Nephron (organoid): ENCODE results near the gene KDM5A.

Source experiments
- H3K27ac Mint-ChIP-seq, 3 experiments: 2 replicates each; pipeline ENCODE4 v1.8.0; 2020; ENCODE audit warnings: mixed read lengths in 3 of 3, mild to moderate bottlenecking in 2 of 3, moderate library complexity in 1 of 3
- H3K27me3 Mint-ChIP-seq: 2 replicates; pipeline ENCODE4 v1.8.0; 2021; ENCODE audit warnings: low read depth, mild to moderate bottlenecking, moderate library complexity, mixed read lengths
- H3K36me3 Mint-ChIP-seq: 2 replicates; pipeline ENCODE4 v1.8.0; 2020; ENCODE audit warnings: low read depth, mixed read lengths
- H3K4me1 Mint-ChIP-seq: 2 replicates; pipeline ENCODE4 v1.8.0; 2020; ENCODE audit warnings: mixed read lengths
- H3K4me3 Mint-ChIP-seq, 3 experiments: 2 replicates each; pipeline ENCODE4 v1.8.0; 2020; ENCODE audit warnings: mild to moderate bottlenecking in 3 of 3, mixed read lengths in 3 of 3, moderate library complexity in 2 of 3
- H3K9me3 Mint-ChIP-seq: 2 replicates; pipeline ENCODE4 v1.8.0; 2020; ENCODE audit warnings: mixed read lengths
- CTCF ChIP-seq, 3 experiments: fragments of 200-600 bp; sonication (generic); IDR thresholded peaks; one replicate each; pipeline ENCODE4 v1.5.0; 2021; ENCODE audit warnings: antibody characterized with exemption in 3 of 3; ENCODE audit not compliant: unreplicated experiment in 3 of 3

KDM5A gene

DNA sequence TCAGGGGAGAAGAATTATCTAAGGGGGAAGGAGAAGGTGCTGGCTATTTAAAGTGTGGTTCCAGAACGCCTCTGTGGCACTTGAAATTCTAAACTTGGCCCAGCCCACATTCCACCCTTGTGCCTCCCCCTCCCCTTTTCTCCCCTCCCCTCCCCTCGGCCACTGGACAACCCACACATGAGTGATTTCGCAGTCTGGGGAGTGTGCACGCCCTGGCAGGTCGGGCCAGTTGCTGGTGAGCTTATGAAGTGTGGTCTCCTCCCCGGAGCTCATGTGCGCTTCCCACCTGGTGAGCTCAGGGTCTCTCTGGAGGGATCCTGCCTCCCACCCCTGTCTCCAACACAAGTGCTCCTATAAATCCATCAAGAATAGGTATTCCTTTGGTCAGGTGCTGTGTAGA is 126.3 kb downstream of the KDM5A start, which contains the start of gene SLC6A13:
SLC6A13 (minus strand) TSS at position 20 of the 400 bp plus-strand sequence. CDS start 2,784 bp downstream, outside the sequence.
- Mint-ChIP-seq H3K9me3 (no peaks in the 10 kb centered on the region), H3K4me3 (peak within 1 kb of the TSS; percentile 60 to 81 (median 77)), H3K27ac (peak within 1 kb of the TSS; percentile 89 to 90 (median 89)), H3K36me3 (no peaks in the 10 kb centered on the region), H3K27me3 (no peaks in the 10 kb centered on the region), H3K4me1 (peaks cover 69% of the 10 kb centered on the region)
- no peak for TF ChIP-seq CTCF (IDR thresholded peaks at IDR 0.05; ENCODE audit: unreplicated experiment in 3 of 3)

DNA sequence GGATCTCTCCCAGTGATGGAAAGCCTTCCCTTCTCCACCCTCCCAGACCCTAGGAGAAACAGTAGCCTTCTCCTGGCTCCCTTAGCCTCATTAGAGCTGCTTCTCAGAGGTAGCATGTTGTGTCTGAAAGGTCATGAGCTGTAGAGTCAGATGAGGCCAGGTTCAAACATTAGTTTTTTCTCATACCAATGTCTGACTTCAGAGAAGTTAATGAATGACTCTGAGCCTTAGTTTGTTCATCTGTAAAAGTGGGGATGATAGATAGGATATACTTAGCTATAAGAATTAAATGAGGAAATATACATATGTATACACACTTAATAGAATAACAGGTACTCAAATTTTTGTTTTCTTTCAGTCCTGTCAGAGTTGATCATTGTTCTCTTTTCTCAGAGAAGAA is 127.0 kb downstream of the KDM5A start:
- Mint-ChIP-seq H3K36me3 (no peaks in the 10 kb centered on the region), H3K4me1 (peaks cover 69% of the 10 kb centered on the region), H3K27me3 (no peaks in the 10 kb centered on the region), H3K27ac (peak overlapping the region; percentile 89 to 90 (median 89)), H3K4me3 (peak overlapping the region; percentile 60 to 81 (median 77)), H3K9me3 (no peaks in the 10 kb centered on the region)
- no peak for TF ChIP-seq CTCF (IDR thresholded peaks at IDR 0.05; ENCODE audit: unreplicated experiment in 3 of 3)

DNA sequence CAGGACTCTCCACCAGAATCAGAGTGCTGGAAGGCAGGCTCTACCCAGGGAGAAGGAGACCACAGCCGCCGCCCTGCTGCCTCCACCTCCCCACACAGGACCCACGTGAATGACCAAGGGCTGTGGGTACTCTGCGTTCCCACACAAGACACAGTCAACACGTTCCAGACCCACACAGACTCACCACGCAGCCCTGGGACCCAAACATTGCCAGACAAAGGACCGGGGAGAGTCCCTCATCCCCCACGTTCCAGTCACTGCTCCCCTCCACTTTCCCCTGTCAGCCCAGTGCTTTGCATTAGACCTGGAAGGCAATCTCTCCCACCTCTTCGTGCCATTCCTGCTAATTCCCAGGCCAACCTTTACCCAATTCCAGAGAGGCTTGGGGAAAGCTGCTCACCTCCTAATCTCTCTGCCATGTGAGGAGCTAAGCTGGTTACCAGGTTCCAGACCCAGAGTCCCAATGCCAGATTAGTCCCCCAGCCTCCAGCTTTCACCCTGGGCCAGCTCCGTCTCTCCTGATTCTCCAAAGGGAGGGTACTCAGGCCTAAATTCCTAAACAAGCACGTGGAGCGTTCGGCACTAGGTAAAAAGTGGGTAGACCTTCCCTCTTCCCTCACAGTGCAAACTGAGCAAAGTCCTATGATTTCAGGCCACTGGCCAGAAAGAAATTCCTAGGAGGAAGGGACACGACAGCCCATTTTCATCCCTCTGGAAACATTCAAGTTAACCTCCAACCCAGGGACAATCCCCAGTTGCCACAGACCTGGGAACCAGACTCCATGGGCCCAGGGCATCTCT is 131.4 kb downstream of the KDM5A start:
- no peaks in the 10 kb centered on the region for H3K9me3 Mint-ChIP-seq
- TF ChIP-seq CTCF (IDR thresholded peaks at IDR 0.05; ENCODE audit: unreplicated experiment in 3 of 3): no peak

GRCh38 chr12:256958-257357 is 132.2 kb downstream of the KDM5A start:
- Mint-ChIP-seq H3K36me3 (peaks cover 3% of the 10 kb centered on the region), H3K27ac (peak overlapping the region; percentile 91 to 93 (median 91)), H3K4me3 (peak overlapping the region in 2 of 3 experiments; percentile 25 to 26), H3K27me3 (no peaks in the 10 kb centered on the region), H3K9me3 (no peaks in the 10 kb centered on the region), H3K4me1 (peaks cover 76% of the 10 kb centered on the region)
- TF ChIP-seq CTCF (IDR thresholded peaks at IDR 0.05; ENCODE audit: unreplicated experiment in 3 of 3): no peak

More for the DNA sequence above, 131.4 kb downstream of the KDM5A start:
- H3K27ac Mint-ChIP-seq: peak overlapping the region; percentile 91 to 93 (median 91)
- H3K4me3 Mint-ChIP-seq: peak overlapping the region; percentile 25 to 30 (median 26)
- H3K27me3 Mint-ChIP-seq: no peaks in the 10 kb centered on the region
- H3K4me1 Mint-ChIP-seq: peaks cover 76% of the 10 kb centered on the region
- H3K36me3 Mint-ChIP-seq: peaks cover 3% of the 10 kb centered on the region

- peaks cover 3% of the 10 kb centered on the region for H3K36me3 Mint-ChIP-seq
- no peak overlapping the region for H3K4me3 Mint-ChIP-seq
- TF ChIP-seq CTCF (IDR thresholded peaks at IDR 0.05; ENCODE audit: unreplicated experiment in 3 of 3): no peak
- H3K27ac Mint-ChIP-seq: peak overlapping the region; percentile 91 to 93 (median 91)
- peaks cover 71% of the 10 kb centered on the region for H3K4me1 Mint-ChIP-seq
- H3K27me3 Mint-ChIP-seq: no peaks in the 10 kb centered on the region
- no peaks in the 10 kb centered on the region for H3K9me3 Mint-ChIP-seq
Measured at GRCh38 chr12:256225-256624, 132.9 kb downstream of the KDM5A start.
